Endothelial cell (in vitro differentiated cells): ENCODE data around the gene TAGLN3. TPM values are rescaled to one million over a fixed set of nuclear protein-coding genes. Genes with fewer than 3 reads are reported as not detected.

Experiments used
- DNase-seq: peaks from one replicate; pipeline ENCODE4 v3.0.0; 2021; ENCODE audit warnings: low spot score
- H3K27ac Mint-ChIP-seq: one replicate; pipeline ENCODE4 v1.8.0; 2021; ENCODE audit warnings: mixed read lengths, inconsistent platforms; ENCODE audit not compliant: unreplicated experiment
- H3K27me3 Mint-ChIP-seq: one replicate; pipeline ENCODE4 v1.8.0; 2021; ENCODE audit warnings: mild to moderate bottlenecking, moderate library complexity, mixed read lengths, inconsistent platforms; ENCODE audit not compliant: unreplicated experiment
- H3K36me3 Mint-ChIP-seq: one replicate; pipeline ENCODE4 v1.8.0; 2021; ENCODE audit warnings: mild to moderate bottlenecking, low read depth, mixed read lengths, inconsistent platforms; ENCODE audit not compliant: unreplicated experiment
- H3K4me1 Mint-ChIP-seq: one replicate; pipeline ENCODE4 v1.8.0; 2021; ENCODE audit warnings: mild to moderate bottlenecking, mixed read lengths, inconsistent platforms; ENCODE audit not compliant: unreplicated experiment
- H3K4me3 Mint-ChIP-seq: one replicate; pipeline ENCODE4 v1.8.0; 2021; ENCODE audit warnings: mild to moderate bottlenecking, mixed read lengths, inconsistent platforms; ENCODE audit not compliant: unreplicated experiment
- H3K9me3 Mint-ChIP-seq: one replicate; pipeline ENCODE4 v1.8.0; 2021; ENCODE audit warnings: mixed read lengths, inconsistent platforms; ENCODE audit not compliant: unreplicated experiment
- CTCF ChIP-seq: fragments of 200-600 bp; sonication (generic); IDR thresholded peaks from one replicate; pipeline ENCODE4 v1.5.0; 2021; ENCODE audit warnings: antibody characterized with exemption; ENCODE audit not compliant: unreplicated experiment
- total RNA-seq: library from RNA; stranded (reverse); fragmentation: NEBNext Ultra II Directional; extraction: Animal tissue kit (Norgen Biotek cat#: 25700); gene quantifications from one replicate; pipeline ENCODE4 v1.2.1, GENCODE V29; 2021; ENCODE audit not compliant: unreplicated experiment

TAGLN3 gene
- total RNA-seq, 1 donor from 2014 or later = 0.72 TPM

- no peak for TF ChIP-seq CTCF
- no peak overlapping the region for H3K4me3 Mint-ChIP-seq
Observed at GRCh38 chr3:111981457-111981763, 17.3 kb upstream of the TAGLN3 start.

GRCh38 chr3:111984636-111985298 lies 14.0 kb upstream of the TAGLN3 start:
- Mint-ChIP-seq H3K4me1 (no peaks in the 10 kb centered on the region), H3K36me3 (no peaks in the 10 kb centered on the region), H3K27ac (no peak overlapping the region), H3K4me3 (no peak overlapping the region), H3K27me3 (no peaks in the 10 kb centered on the region), H3K9me3 (no peaks in the 10 kb centered on the region)
- DNase-seq = no peak
- no peak for TF ChIP-seq CTCF

More at GRCh38 chr3:111981457-111981763, 17.3 kb upstream of the TAGLN3 start:
- DNase-seq = no peak
- no peaks in the 10 kb centered on the region for H3K36me3 Mint-ChIP-seq
- no peaks in the 10 kb centered on the region for H3K9me3 Mint-ChIP-seq
- H3K27me3 Mint-ChIP-seq = peaks cover 3% of the 10 kb centered on the region
- peaks cover 7% of the 10 kb centered on the region for H3K4me1 Mint-ChIP-seq
- no peak overlapping the region for H3K27ac Mint-ChIP-seq

- H3K36me3 Mint-ChIP-seq = no peaks in the 10 kb centered on the region
- H3K27me3 Mint-ChIP-seq = no peaks in the 10 kb centered on the region
- no peak overlapping the region for H3K27ac Mint-ChIP-seq
- H3K4me3 Mint-ChIP-seq = no peak overlapping the region
- DNase-seq = no peak
- no peak for TF ChIP-seq CTCF
- no peaks in the 10 kb centered on the region for H3K4me1 Mint-ChIP-seq
- no peaks in the 10 kb centered on the region for H3K9me3 Mint-ChIP-seq
Observed at GRCh38 chr3:111986800-111987199, 11.9 kb upstream of the TAGLN3 start.

GRCh38 chr3:111989061-111989678 lies 9.6 kb upstream of the TAGLN3 start:
- no peak overlapping the region for H3K27ac Mint-ChIP-seq
- H3K9me3 Mint-ChIP-seq = no peaks in the 10 kb centered on the region
- peaks cover 5% of the 10 kb centered on the region for H3K4me1 Mint-ChIP-seq
- peaks cover 3% of the 10 kb centered on the region for H3K27me3 Mint-ChIP-seq
- DNase-seq = no peak
- no peaks in the 10 kb centered on the region for H3K36me3 Mint-ChIP-seq
- peak; percentile 62 for TF ChIP-seq CTCF
- H3K4me3 Mint-ChIP-seq = no peak overlapping the region

- Mint-ChIP-seq H3K9me3 (no peaks in the 10 kb centered on the region), H3K27ac (no peak overlapping the region), H3K36me3 (no peaks in the 10 kb centered on the region), H3K4me1 (peaks cover 5% of the 10 kb centered on the region), H3K4me3 (no peak overlapping the region), H3K27me3 (peaks cover 3% of the 10 kb centered on the region)
- TF ChIP-seq CTCF = no peak
- no peak for DNase-seq
Observed at GRCh38 chr3:111993038-111993437, 5.7 kb upstream of the TAGLN3 start.
